Right renal pelvis (tissue), 4 donors: Measurements from ENCODE around the gene HIC2. TPM values are rescaled to one million over a fixed set of nuclear protein-coding genes. Genes with fewer than 3 reads are reported as not detected.
"Not testable (repeated sequence)": the region's sequence is repeated elsewhere in the genome, so short reads cannot be mapped to it uniquely, and the experiment has no call there.

Experiments
- DNase-seq, 4 donors: peaks; one replicate each; pipeline ENCODE4 v3.0.0-alpha.2; 2013; ENCODE audit warnings: low read depth in 4 of 4, low spot score in 3 of 4, missing footprints in 1 of 4
- polyA plus RNA-seq, 4 donors: library from polyadenylated mRNA; unstranded; fragments of 120-200 nt; gene quantifications; one replicate each; pipeline ENCODE4 v1.2.1, GENCODE V29; 2013; ENCODE audit not compliant: insufficient read length in 4 of 4

The HIC2 gene
- polyA plus RNA-seq, 4 donors: 8.9 to 11.7 (median 9.4) TPM

DNA sequence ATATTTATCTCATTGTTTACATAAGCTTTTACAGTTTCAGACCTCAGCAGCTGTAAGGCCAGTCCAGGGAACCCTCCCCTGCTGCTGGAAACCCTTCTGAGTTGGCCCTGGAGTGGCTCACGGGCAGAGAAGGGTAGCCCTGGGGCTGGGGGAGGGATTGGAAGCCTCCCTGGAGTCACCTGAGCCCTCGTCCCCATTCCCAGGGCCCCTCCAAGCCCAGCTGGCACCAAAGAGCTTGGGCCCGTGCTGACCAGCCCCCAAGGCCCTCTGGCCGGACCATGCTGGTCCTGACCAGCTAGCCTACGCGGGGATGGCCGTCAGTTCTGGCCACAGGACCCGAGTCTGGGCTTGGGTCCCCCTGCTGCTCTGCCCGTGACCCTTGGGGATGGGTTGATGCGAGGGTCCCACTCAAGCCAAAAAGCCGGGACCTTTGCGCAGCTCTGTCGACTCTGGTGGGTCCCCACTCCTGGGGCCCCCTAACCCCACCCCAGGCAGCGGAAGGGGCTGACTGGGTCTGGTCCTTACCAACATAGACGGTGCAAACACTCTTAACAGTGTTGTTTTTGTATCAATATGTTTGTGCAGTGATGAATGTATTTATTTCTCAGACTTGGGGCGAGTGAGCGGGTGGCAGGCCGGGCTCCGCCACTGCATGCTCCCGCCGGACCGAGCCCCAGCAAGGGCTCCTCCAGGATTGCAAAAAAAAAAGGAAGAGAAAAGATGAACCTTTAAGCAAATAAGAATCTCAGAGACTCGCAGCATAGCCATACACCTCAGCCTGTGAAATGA is 32.6 kb downstream of the HIC2 start:
- no peak for DNase-seq

DNA sequence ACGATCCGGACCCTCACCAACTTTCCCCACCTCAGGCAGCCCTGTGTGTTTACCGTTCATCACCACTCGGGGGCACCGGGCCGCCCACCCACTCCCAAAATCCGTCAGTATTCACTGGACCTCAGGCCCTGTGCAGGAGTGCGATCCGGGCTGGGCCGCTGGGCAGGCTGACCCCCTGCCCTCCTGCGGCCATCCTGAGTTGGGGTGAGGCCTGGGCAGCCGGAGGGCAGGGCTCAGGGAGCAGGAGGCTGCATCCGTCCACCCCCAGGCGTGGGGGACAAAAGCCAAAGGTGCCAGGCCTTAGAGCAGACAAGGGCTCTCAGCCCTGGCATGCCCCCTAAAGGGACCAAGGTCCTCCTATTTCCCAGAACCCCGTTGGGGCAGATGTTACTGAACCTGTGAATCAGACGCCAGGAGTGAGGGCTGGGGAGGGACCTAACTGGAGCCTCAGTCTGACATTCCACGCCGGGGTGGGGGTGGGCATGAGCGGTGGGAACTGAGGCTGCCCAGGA is 33.2 kb downstream of the HIC2 start:
- DNase-seq: no peak

DNA sequence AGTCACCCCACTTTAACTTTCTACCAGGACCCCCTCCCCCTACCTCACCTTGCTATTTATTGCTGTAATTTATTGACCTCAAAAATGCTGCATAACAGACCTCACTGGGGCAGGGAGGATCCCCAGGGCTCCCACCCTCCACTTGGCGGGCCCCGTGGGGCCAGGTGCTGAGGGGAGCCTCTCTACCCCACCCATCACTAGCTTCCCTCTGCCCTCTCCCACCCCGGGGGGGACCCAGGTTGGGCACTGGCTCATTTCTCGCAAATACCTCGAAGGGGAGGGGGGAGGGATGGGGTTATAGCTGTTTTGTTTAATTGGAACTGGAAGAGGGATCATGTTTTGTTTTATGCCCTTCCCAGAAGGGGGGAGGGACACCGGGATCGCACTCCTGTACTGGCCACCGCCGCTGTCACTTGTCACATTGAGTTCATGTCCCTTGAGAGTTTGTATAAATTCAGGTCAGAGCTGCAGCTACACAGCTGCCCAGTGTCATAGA is 33.7 kb downstream of the HIC2 start:
- DNase-seq: no peak

GRCh38 chr22:21451545-21452520 is 34.7 kb downstream of the HIC2 start:
- DNase-seq: no peak

DNA sequence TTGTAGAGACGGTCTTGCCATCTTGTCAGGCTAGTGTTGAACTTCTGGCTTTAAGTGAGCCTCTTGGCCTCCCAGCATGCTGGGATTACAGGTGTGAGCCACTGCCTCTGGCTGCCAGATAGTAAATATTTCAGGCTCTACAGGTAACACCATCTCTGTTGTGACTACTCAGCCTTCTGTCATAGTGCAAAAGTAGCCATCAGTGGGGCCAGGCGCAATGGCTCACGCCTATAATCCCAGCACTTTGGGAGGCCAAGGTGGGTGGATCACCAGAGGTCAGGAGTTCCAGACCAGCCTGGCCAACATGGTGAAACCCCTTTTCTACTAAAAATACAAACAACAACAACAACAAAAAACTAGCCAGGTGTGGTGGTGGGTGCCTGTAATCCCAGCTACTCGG is 35.5 kb downstream of the HIC2 start:
- not testable (repeated sequence) for DNase-seq

GRCh38 chr22:21454998-21455333 is 37.8 kb downstream of the HIC2 start:
- not testable (repeated sequence) for DNase-seq

GRCh38 chr22:21455334-21456089 is 38.3 kb downstream of the HIC2 start:
- DNase-seq: no peak

DNA sequence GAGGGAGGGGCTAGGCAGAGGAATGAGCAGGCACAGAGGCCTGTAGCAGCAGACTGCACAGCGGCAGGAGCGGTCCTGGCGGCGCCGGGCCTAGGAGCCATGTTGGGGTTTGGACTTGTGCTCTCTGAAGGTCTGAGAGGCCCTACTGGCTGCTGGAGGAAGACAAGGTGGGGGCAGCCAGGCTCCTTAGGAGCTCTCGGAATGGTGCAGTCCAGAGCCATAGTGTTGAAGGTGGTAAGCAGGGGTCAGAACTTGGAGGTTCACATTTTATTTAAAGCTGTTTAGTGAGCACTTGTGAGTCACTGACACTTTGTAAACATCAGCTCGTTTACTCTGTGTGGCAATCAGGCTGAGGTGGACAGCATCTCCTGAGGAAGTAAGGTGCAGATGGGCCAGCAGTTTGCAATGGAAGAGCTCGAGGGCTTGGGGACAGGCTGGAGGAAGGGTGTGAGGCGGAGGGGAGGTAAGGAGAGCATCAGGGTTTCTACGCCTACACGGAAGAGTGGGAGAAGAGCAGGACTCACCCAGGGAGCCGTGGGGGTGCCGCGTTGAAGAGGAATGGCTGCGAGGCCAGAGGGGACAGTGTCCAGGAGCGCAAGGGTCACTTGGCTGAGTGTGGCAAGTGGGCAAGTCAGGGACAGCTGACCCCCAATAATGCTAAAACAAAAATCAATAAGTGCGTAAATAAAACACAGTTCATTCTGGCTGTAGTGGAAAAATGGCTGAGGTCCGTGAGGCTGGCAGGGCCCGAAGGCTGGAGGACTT is 40.0 kb downstream of the HIC2 start:
- DNase-seq: no peak

GRCh38 chr22:21462672-21463071 is 45.5 kb downstream of the HIC2 start:
- DNase-seq: not testable (repeated sequence)

DNA sequence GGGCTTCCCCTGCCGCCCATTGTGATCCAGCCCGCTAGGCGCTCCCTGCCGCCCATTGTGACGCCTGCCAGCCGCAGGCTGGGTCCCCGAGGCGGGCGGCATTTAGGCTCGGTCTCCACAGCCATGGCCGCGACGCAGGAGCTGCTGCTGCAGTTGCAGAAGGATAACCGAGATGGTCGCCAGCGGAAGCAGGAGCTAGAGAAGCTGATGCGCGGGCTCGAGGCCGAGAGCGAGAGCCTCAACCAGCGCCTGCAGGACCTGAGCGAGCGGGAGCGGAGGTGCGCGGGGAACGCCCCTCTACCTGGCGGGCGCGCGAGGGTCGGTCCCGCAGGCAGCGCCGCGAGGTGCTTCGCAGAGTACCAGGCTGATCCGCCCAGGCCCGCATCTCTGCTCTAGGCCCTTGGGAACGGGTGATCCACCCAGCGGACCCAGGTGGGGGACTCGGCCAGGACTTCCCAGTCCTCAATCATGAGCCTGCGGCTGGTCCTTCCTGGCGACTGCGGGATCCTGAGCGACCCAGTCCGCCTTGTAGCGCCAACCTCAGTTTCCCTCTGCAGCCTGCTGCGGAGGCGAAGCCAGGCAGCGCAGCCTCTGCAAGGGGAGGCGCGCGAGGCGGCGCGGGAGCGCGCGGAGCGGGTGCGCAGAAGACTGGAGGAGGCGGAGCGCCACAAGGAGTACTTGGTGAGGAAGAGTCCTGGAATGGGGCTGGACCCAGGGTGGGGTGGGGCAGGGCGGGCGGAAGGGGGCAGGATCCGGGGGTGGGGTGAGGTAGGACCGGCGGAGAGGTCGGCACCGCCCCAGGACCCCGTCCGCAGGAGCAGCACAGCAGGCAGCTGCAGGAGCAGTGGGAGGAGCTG is 50.4 kb downstream of the HIC2 start, which contains the start of gene TMEM191C:
Gene TMEM191C, plus strand, starts transcription at position 51 of the 857 bp plus-strand sequence. Its CDS starts 73 bp downstream, at position 124.
- not testable (repeated sequence) for DNase-seq

DNA sequence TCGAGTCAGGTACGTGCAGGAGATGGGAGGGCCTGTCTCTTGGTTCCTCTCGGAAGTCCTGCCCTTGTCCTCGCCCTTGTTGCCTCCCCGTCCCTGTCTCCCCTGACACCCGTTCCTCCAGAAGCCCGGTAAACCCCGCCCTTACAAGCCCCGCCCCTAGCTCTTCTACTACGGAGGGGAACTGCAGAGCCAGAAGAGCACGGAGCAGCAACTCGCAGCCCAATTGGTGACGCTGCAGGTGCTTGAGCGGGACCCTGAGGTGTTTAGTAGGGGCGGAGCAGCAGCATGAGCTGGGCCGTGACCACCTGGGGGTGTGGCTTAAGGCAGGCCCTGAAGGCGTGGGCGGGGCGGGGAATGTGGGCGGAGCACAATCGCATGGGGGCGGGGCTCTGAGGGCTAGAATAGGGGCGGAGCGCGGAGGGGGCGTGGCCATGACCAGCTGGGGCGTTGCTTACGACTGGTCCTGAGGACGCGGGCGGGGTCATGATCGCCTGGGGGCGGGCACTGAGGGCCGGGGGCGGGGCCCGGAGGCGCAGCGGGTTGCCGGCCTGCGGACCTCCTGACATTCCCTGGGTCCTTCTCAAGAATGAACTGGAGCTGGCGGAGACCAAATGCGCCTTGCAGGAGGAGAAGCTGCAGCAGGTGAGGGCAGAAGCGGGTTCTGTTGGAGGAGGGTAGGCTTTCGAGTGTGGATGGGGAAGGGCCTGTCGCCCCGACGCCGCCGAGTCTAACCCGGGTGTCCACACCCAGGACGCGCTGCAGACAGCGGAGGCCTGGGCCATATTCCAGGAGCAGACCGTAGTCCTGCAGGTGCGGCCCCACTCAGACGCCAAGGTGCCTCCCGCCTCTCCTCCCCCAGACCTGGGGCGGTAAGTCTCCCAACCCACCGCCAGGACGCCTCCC is 51.3 kb downstream of the HIC2 start:
- peak; percentile 39 to 54 (median 50) for DNase-seq

DNA sequence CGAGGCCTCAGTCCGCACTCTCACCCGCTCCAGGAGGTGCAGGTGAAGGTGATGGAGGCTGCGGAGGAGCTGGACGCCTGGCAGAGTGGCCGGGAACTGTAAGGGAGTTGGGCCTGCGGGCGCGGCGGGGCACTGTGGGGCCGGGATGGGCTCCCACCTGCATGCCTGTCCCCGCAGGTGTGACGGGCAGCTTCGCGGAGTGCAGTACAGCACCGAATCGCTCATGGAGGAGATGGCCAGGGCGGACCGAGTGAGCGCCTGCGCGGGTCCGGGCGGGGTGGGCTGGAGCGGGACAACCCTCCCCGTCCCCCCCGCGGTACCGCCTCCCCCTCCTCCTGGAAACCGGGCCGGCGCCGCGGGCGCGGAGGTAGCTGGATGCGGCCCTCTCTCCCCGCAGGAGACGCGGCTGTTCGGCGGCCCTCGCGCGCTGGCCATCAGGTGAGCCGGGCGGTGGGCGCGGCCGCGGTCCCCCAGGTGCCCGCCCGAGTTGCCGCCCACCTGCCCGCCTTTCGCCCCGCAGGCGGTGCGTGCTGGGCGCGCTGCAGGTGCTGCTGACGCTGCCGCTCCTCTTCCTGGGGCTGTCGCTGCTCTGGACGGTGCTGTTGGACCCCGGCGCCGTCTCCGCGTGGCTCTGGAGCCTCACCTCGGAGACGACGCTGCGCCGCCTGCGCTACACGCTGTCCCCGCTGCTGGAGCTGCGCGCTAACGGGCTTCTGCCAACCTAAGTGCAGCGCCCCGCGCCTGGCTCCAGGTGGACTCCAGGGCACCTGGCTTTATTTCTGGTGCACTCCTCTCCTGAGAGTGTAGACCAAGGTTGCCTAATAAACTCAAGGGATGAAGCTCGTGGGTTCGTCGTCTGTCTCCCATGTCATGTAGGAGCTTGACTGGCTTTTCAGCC is 52.2 kb downstream of the HIC2 start:
- not testable (repeated sequence) for DNase-seq

- not testable (repeated sequence) for DNase-seq
These were observed 55.8 kb downstream of the HIC2 start for GRCh38 chr22:21472984-21473383.

DNA sequence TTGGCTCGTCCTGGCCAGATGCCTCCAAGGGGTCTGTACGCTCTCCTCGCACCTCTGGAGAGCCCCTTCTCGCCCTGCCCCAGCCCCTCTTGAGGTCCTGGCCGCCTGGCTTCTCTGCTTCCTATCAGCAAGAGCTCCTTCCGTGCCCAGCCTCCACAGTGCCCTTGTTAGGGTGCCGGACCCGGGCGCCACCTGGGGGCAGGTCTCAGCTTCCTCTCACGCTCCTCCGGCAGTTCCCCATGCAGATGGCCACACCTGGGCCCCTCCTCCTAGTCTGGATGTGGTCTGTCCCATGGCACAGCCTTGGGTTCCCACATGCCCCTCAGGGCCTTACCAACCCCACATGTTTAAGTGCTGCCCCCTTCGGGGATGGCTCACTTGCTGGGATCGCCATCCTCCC is 56.5 kb downstream of the HIC2 start:
- DNase-seq: not testable (repeated sequence)

GRCh38 chr22:21484039-21484438 is 66.9 kb downstream of the HIC2 start:
- not testable (repeated sequence) for DNase-seq

- DNase-seq: not testable (repeated sequence)
These were observed 70.6 kb downstream of the HIC2 start for GRCh38 chr22:21487723-21488122.
